ENCODE measurements around the gene KLHL8. TPM values are rescaled to one million over a fixed set of nuclear protein-coding genes. Genes with fewer than 3 reads are reported as not detected.
"Not testable (repeated sequence)": the region's sequence is repeated elsewhere in the genome, so short reads cannot be mapped to it uniquely, and the experiment has no call there.

Gene KLHL8
- total and polyA plus RNA-seq, 2 donors (not counting 3 experiments of a cell fraction or from before 2014, with no cell fraction given), result 1.7 to 9.0 TPM

- CTCF ChIA-PET, result interaction anchor here (4.1 kb wide), 1 partner anchor 66 kb away, joined by 23 read pairs; no protein-coding TSS in a partner anchor
- H2AFZ ChIP-seq (ENCODE audit: low read depth, low read length); H3K27me3 ChIP-seq (ENCODE audit: control insufficient read depth in 2 of 2, insufficient read depth in 2 of 2, low read length in 2 of 2); FAIRE-seq; H3K27ac ChIP-seq (ENCODE audit: insufficient read depth, low read depth, low read length); H4K20me1 ChIP-seq (replicated peaks; ENCODE audit: control insufficient read depth, extremely low read depth, insufficient read depth, low read length); H3K9me1 ChIP-seq (replicated peaks; ENCODE audit: control insufficient read depth, extremely low read depth, insufficient read depth, low read length); H3K9me3 ChIP-seq (replicated peaks; ENCODE audit: control insufficient read depth, insufficient read depth, low read length); intact Hi-C loops (cut with micrococcal nuclease); DNase-seq (ENCODE audit: low read depth, low spot score); H3K4me3 ChIP-seq (replicated peaks in 1 of 3; ENCODE audit: insufficient read depth in 1 of 3, low read depth in 1 of 3, low read length in 3 of 3); dilution Hi-C loops (cut with MboI; ENCODE audit: extremely low pct_ligation_motif_present, low sequenced_read_pairs); H3K36me3 ChIP-seq (ENCODE audit: control insufficient read depth in 2 of 2, extremely low read depth in 1 of 2, insufficient read depth in 2 of 2, low read length in 2 of 2); BruUV-seq (replicated peaks); H3K9ac ChIP-seq (replicated peaks; ENCODE audit: extremely low read depth, insufficient read depth, low read length); POLR2A ChIA-PET; H3K4me2 ChIP-seq (ENCODE audit: insufficient read depth, low read length): not testable (repeated sequence)
- H3K79me2 ChIP-seq (ENCODE audit: control insufficient read depth, insufficient read depth, low read length), result peaks cover 16% of the 10 kb centered on the region
- peaks cover 10% of the 10 kb centered on the region for H3K4me1 ChIP-seq (ENCODE audit: control insufficient read depth, extremely low read depth, insufficient read depth, low read length)
Observed at GRCh38 chr4:87217235-87217763, 3.1 kb downstream of the KLHL8 start.

DNA sequence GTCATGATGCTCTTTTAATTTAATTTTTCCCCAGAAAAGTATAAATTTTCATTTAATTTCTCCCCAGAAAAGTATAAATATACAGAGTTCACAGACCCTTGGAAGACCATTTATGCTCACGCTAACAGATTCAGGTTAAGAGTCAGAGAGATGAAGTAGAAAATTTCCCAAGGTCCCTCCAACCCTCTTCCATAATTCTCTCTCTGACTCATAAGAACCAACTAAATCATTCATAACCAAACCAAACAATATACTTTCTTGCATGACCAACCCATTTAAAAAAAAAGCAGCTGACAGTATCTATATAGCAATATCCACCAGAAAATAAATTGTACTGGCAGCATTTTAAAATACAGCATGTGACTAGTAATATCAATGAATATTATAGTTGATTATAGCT, 3.9 kb downstream of the KLHL8 start:
- H3K4me3 ChIP-seq (replicated peaks in 1 of 3; ENCODE audit: insufficient read depth in 1 of 3, low read depth in 1 of 3, low read length in 3 of 3), result no peak overlapping the region
- no peak overlapping the region for H3K9ac ChIP-seq (replicated peaks; ENCODE audit: extremely low read depth, insufficient read depth, low read length)
- no peaks in the 10 kb centered on the region for H3K9me3 ChIP-seq (replicated peaks; ENCODE audit: control insufficient read depth, insufficient read depth, low read length)
- ChIA-PET CTCF (no interaction called here), POLR2A (no interaction called here)
- H3K79me2 ChIP-seq (ENCODE audit: control insufficient read depth, insufficient read depth, low read length), result peaks cover 21% of the 10 kb centered on the region
- no peak for DNase-seq (ENCODE audit: low read depth, low spot score)
- TF ChIP-seq EZH2 (IDR thresholded peaks at IDR 0.05; ENCODE audit: borderline replicate concordance, low read depth, low read length, severe bottlenecking) (no peak), MYC (IDR thresholded peaks at IDR 0.05; ENCODE audit: low read depth, low read length) (no peak), POLR2A (IDR thresholded peaks at IDR 0.05; ENCODE audit: low read depth, low read length) (no peak), JUN (IDR thresholded peaks at IDR 0.05; ENCODE audit: borderline replicate concordance, insufficient read depth, insufficient read length, low read depth) (no peak), FOS (IDR thresholded peaks at IDR 0.05; ENCODE audit: borderline replicate concordance, insufficient read depth, low read length) (no peak), POLR2AphosphoS5 (IDR thresholded peaks at IDR 0.05; ENCODE audit: insufficient read depth, low read depth, low read length) (no peak), GATA2 (IDR thresholded peaks at IDR 0.05; ENCODE audit: insufficient read depth, insufficient read length, low read depth, low read length) (no peak), MAX (IDR thresholded peaks at IDR 0.05; ENCODE audit: insufficient read depth, insufficient read length) (no peak)
- TF ChIP-seq, protein P1, sequence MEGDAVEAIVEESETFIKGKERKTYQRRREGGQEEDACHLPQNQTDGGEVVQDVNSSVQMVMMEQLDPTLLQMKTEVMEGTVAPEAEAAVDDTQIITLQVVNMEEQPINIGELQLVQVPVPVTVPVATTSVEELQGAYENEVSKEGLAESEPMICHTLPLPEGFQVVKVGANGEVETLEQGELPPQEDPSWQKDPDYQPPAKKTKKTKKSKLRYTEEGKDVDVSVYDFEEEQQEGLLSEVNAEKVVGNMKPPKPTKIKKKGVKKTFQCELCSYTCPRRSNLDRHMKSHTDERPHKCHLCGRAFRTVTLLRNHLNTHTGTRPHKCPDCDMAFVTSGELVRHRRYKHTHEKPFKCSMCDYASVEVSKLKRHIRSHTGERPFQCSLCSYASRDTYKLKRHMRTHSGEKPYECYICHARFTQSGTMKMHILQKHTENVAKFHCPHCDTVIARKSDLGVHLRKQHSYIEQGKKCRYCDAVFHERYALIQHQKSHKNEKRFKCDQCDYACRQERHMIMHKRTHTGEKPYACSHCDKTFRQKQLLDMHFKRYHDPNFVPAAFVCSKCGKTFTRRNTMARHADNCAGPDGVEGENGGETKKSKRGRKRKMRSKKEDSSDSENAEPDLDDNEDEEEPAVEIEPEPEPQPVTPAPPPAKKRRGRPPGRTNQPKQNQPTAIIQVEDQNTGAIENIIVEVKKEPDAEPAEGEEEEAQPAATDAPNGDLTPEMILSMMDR (IDR thresholded peaks at IDR 0.05; ENCODE audit: extremely low read depth in 1 of 2, insufficient read depth in 1 of 2, low read depth in 1 of 2, low read length in 2 of 2), result no peak
- intact Hi-C loops (cut with micrococcal nuclease) (no loop called here), dilution Hi-C loops (cut with MboI; ENCODE audit: extremely low pct_ligation_motif_present, low sequenced_read_pairs) (no loop called here)
- no peaks in the 10 kb centered on the region for H3K9me1 ChIP-seq (replicated peaks; ENCODE audit: control insufficient read depth, extremely low read depth, insufficient read depth, low read length)
- H3K27me3 ChIP-seq (ENCODE audit: control insufficient read depth in 2 of 2, insufficient read depth in 2 of 2, low read length in 2 of 2), result no peaks in the 10 kb centered on the region
- no peak overlapping the region for H3K4me2 ChIP-seq (ENCODE audit: insufficient read depth, low read length)
- BruUV-seq (replicated peaks), result no TSS peak
- no peak overlapping the region for H2AFZ ChIP-seq (ENCODE audit: low read depth, low read length)
- no peak for FAIRE-seq
- no peak overlapping the region for H3K27ac ChIP-seq (ENCODE audit: insufficient read depth, low read depth, low read length)
- H3K4me1 ChIP-seq (ENCODE audit: control insufficient read depth, extremely low read depth, insufficient read depth, low read length), result peaks cover 10% of the 10 kb centered on the region
- peaks cover 2% of the 10 kb centered on the region for H4K20me1 ChIP-seq (replicated peaks; ENCODE audit: control insufficient read depth, extremely low read depth, insufficient read depth, low read length)
- no peaks in the 10 kb centered on the region for H3K36me3 ChIP-seq (ENCODE audit: control insufficient read depth in 2 of 2, extremely low read depth in 1 of 2, insufficient read depth in 2 of 2, low read length in 2 of 2)
